GM18498 (cell line): ENCODE data around the gene ERV3-1.
"Not testable (repeated sequence)": the region's sequence is repeated elsewhere in the genome, so short reads cannot be mapped to it uniquely, and the experiment has no call there.

Experiments used
- ATAC-seq: cut with Tn5 transposase; IDR thresholded peaks from one replicate; pipeline ENCODE4 v1.9.1; 2021; ENCODE audit warnings: mild to moderate bottlenecking, moderate library complexity; ENCODE audit not compliant: unreplicated experiment

Gene ERV3-1

DNA sequence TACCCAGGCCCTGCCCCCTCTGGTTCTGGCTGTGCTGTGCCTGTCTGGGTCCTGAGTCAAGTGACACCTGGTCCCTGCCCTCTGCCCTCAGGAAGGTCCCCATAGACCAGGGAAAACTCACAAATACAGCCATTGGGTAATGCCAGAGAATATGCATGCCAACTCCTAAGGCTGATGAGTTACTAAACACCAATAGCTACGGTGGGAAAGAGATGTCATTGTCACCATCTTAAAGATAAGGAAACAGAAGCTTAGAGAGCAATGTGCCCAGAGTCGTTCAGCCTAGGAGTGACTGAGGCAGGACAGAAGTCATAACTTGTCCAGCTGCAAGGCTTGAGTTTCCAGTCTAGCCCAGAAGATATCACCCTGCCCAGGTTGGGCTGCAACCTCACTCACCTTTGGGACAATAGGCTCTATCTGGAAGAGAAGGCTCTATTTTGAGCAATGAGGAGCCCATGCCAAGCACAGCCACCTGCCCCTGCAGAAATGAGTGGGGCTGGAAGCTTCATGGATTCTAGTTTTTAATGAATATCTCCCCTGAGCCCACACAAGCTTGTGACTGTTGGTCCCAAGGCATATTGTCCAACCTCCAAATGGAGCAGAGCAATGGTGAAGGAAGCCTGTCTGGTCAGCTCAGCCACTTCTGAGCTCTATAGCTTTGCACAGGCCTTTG, 60.8 kb downstream of the ERV3-1 start:
- no peak for ATAC-seq

DNA sequence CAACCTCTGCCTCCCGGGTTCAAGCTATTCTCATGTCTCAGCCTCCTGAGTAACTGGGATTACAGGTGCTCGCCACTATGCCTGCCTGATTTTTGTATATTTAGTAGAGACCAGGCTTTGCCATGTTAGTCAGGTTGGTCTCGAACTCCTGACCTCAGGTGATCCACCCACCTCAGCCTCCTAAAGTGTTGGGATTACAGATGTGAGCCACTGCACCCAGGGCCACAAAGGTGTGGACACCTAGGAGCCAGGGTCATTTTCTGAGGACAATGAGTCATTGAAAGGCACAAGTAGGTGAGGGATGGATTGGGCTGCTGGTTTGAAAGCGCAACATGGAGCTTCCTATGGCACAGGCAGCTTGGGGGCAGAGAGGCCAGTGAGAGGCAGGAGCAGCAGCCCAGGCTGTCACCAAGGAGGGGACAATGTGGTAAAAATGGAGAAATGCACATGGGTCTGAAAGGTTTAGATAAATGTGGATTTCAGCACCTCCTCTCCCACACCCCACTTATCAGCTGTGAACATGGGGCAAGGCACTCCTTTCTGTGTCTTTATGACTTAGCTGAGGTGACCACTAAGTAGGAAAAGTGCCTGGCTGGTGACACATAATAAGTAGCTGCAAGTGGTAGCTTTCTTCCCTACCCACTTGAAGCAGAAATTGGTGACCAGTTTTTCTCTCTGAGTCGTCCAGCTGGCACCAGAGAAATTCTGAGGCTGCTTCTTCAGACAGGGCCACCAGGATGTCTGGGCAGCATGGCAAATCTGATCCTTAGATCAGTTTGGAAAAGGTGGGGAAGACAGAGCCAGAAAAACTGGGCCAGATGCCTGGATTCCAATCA, 61.6 kb downstream of the ERV3-1 start:
- not testable (repeated sequence) for ATAC-seq
